22Rv1 (cell line): ENCODE measurements around the gene LYRM9.

Source experiments
- ZFX ChIP-seq: fragments of 450-650 bp; IDR thresholded peaks from 2 replicates; pipeline ENCODE4 v1.6.1; 2017; ENCODE audit warnings: antibody characterized with exemption, borderline replicate concordance
- TF ChIP-seq, protein P1 (sequence below): fragments of 450-650 bp; IDR thresholded peaks from 2 replicates; pipeline ENCODE4 v1.5.1; 2017; ENCODE audit warnings: mild to moderate bottlenecking

DNA sequence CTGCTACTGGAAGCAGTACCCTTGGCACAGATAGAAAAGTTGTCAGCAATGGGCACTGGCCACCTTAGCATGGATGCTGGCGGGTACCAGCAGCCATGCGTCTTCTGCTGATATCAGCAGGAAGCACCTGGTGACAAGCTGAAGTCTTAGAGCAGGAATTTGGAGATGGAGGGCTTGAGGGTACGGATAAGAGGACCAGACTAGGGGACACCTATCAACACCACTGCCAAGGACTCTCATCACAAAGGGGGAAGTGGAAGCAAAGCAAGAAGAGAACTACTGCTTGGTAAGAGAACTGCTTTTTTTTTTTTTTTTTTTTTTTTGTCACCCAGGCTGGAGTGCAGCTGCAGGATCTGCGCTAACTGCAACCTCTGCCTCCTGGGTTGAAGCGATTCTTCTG, 35.4 kb upstream of the LYRM9 start:
- TF ChIP-seq, protein P1, sequence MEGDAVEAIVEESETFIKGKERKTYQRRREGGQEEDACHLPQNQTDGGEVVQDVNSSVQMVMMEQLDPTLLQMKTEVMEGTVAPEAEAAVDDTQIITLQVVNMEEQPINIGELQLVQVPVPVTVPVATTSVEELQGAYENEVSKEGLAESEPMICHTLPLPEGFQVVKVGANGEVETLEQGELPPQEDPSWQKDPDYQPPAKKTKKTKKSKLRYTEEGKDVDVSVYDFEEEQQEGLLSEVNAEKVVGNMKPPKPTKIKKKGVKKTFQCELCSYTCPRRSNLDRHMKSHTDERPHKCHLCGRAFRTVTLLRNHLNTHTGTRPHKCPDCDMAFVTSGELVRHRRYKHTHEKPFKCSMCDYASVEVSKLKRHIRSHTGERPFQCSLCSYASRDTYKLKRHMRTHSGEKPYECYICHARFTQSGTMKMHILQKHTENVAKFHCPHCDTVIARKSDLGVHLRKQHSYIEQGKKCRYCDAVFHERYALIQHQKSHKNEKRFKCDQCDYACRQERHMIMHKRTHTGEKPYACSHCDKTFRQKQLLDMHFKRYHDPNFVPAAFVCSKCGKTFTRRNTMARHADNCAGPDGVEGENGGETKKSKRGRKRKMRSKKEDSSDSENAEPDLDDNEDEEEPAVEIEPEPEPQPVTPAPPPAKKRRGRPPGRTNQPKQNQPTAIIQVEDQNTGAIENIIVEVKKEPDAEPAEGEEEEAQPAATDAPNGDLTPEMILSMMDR, result no peak
- no peak for TF ChIP-seq ZFX
